Body of pancreas (tissue), 4 donors: ENCODE measurements around the gene VAV2. TPM values are rescaled to one million over a fixed set of nuclear protein-coding genes. Genes with fewer than 3 reads are reported as not detected.

Experiments used
- ATAC-seq: fragments of 150-250 bp; one replicate; pipeline ENCODE4 v1.9.1; 2016
- DNase-seq, 4 donors: peaks; one replicate each; pipeline ENCODE4 v3.0.0-alpha.2; 2019
- H3K27ac ChIP-seq, 4 donors: fragments of 200-600 bp; sonication (generic); 1 replicate in 3 of 4; 2 replicates in 1 of 4; pipeline versions ENCODE4 v1.5.1 to v1.6.1; 2016 to 2019; ENCODE audit warnings: mild to moderate bottlenecking in 1 of 4, mixed read lengths in 1 of 4, moderate library complexity in 1 of 4
- H3K27me3 ChIP-seq, 2 donors: fragments of 200-600 bp; sonication (generic); one replicate each; pipeline ENCODE4 v1.6.0; 2016; ENCODE audit warnings: mild to moderate bottlenecking in 1 of 2
- H3K36me3 ChIP-seq, 2 donors: fragments of 200-600 bp; sonication (generic); replicated peaks in 1 of 2; 2 replicates each; pipeline ENCODE4 v1.5.1; 2016; ENCODE audit warnings: low read depth in 2 of 2; ENCODE audit not compliant: insufficient read depth in 1 of 2
- H3K4me1 ChIP-seq: fragments of 200-600 bp; sonication (generic); one replicate; pipeline ENCODE4 v1.6.0; 2016
- H3K4me3 ChIP-seq, 2 donors: fragments of 200-600 bp; sonication (generic); 1 replicate in 1 of 2; 2 replicates in 1 of 2; pipeline ENCODE4 v1.5.1; 2016 to 2019
- H3K9me3 ChIP-seq, 3 donors: fragments of 200-600 bp; sonication (generic); 1 replicate in 2 of 3; 2 replicates in 1 of 3; pipeline ENCODE4 v1.5.1; 2016
- POLR2A ChIP-seq, 3 donors: fragments of 450-650 bp; IDR thresholded peaks; one replicate each; pipeline ENCODE4 v1.6.1; 2016; ENCODE audit warnings: antibody characterized with exemption in 3 of 3, mild to moderate bottlenecking in 2 of 3
- WGBS, 2 donors: methylation state at CpG; one replicate each; pipeline ENCODE4 v1.1.5; 2017; 5-methylcytosine and 5-hydroxymethylcytosine counted together
- intact Hi-C: fragments of 100-400 bp; cut with DNase I; formaldehyde crosslinking; loops from one replicate; pipeline ENCODE4 v1.15.1; 2023
- total RNA-seq, 2 donors: library from RNA; depleted of rRNA; stranded (reverse); fragments of >200 nt; gene quantifications; one replicate each; pipeline ENCODE4 v1.1.0, GENCODE V29; 2016
- TF ChIP-seq, protein P1 (sequence below), 7 experiments: fragments of 450-650 bp in 4 of 7; fragments of 200-600 bp in 3 of 7; sonication (generic) in 3 of 7; IDR thresholded peaks; one replicate each; pipeline ENCODE4 v1.5.1; 2016 to 2019; ENCODE audit warnings: antibody characterized with exemption in 7 of 7

The VAV2 gene
- total RNA-seq, 2 donors from 2014 or later, result 31.6 to 32.3 TPM

DNA sequence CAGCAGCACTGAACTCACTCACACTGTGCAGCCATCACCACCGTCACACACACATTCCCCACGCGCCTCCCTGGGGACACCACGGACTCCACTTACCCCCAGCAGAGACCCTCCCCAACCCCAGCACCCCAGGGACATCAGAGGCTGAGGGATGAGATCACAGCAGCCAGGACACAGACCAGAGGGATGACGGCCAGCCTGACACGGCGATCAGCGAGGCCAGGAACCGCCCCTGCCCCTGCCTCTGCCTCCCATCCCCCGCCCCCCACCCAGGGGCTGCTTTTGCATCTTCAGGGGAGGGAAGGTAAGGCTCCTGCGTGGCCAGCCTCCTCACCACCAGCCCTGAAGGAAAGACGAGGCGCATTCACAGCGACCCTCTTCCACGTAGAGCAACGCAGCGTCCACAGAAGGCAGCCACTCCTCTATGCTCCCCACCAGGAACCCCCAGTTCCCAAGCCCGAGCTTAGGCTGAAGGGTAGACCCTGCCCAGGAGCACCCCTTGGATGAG is 104.5 kb downstream of the VAV2 start:
- 83 to 87% methylated on average over 4 to 15 of the region's 18 CpGs for WGBS, 2 donors
- peak overlapping the region in 3 of 4 donors; percentile 25 to 46 (median 35) for H3K27ac ChIP-seq
- intact Hi-C loops, result no loop called here

DNA sequence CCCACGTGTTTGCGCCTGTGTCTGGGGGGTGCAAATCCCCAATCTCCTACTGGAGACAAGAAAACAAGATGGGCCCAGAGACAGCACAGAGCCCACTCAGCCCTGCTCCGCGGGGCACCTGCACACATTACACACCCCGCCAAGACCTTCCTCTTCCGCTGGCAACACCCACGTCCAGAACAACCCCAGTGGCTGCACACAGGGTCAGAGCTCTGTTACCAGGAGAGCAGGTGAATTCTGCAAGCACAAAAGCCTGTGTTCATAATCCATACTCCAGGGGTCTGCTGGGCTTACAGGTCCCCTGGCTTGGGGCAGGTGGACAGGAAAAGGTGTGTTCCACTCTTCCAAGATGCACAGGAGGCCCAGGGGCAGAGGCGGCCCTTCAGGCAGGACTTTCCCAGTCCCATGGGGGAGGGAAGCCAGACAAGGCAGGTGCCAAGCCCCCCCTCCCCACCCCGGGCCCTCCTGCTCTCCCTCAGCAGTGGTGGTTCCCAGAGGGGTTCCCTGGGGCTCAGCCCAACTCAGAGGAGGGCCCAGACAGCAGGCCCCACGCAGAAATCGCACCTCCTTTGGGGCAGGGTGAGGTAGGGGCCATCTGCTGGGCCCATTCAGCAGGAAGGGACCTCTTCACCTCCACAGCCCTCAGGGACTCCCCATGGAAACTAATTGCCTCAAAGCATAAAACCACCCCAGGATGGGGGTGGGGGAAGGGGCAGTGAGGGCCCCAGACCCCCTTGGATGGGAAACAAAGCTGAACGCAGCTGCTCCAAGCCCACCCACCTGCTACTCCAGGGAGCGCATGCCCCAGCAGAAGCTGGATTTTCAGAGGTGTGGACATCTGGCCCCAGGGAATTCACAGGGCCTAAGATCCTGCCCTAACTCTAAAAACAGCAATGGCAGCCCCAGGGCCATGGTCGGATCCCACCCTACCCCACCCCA is 105.3 kb downstream of the VAV2 start:
- H3K4me1 ChIP-seq, result peaks cover 35% of the 10 kb centered on the region
- intact Hi-C loops, result no loop called here
- H3K9me3 ChIP-seq, result no peaks in the 10 kb centered on the region
- DNase-seq, result no peak
- H3K4me3 ChIP-seq, result no peak overlapping the region
- no peak for TF ChIP-seq POLR2A (IDR thresholded peaks at IDR 0.05)
- TF ChIP-seq, protein P1, sequence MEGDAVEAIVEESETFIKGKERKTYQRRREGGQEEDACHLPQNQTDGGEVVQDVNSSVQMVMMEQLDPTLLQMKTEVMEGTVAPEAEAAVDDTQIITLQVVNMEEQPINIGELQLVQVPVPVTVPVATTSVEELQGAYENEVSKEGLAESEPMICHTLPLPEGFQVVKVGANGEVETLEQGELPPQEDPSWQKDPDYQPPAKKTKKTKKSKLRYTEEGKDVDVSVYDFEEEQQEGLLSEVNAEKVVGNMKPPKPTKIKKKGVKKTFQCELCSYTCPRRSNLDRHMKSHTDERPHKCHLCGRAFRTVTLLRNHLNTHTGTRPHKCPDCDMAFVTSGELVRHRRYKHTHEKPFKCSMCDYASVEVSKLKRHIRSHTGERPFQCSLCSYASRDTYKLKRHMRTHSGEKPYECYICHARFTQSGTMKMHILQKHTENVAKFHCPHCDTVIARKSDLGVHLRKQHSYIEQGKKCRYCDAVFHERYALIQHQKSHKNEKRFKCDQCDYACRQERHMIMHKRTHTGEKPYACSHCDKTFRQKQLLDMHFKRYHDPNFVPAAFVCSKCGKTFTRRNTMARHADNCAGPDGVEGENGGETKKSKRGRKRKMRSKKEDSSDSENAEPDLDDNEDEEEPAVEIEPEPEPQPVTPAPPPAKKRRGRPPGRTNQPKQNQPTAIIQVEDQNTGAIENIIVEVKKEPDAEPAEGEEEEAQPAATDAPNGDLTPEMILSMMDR (IDR thresholded peaks at IDR 0.05), result no peak
- H3K27ac ChIP-seq, result peak overlapping the region in 1 of 4 donors; percentile 25
- H3K36me3 ChIP-seq, result no peaks in the 10 kb centered on the region
- no peak for ATAC-seq
- no peaks in the 10 kb centered on the region for H3K27me3 ChIP-seq
- WGBS, 2 donors, result 79 to 87% methylated on average over 11 to 13 of the region's 14 CpGs

More for the DNA sequence above, 104.5 kb downstream of the VAV2 start:
- ATAC-seq (no peak), DNase-seq (no peak)
- peaks cover 33% of the 10 kb centered on the region for H3K4me1 ChIP-seq
- no peaks in the 10 kb centered on the region for H3K9me3 ChIP-seq
- no peaks in the 10 kb centered on the region for H3K27me3 ChIP-seq
- H3K36me3 ChIP-seq, result no peaks in the 10 kb centered on the region
- H3K4me3 ChIP-seq, result no peak overlapping the region
- TF ChIP-seq POLR2A (IDR thresholded peaks at IDR 0.05), result no peak
- TF ChIP-seq, protein P1 (IDR thresholded peaks at IDR 0.05), result no peak

- TF ChIP-seq, protein P1 (IDR thresholded peaks at IDR 0.05), result no peak
- TF ChIP-seq POLR2A (IDR thresholded peaks at IDR 0.05), result no peak
- no peak for ATAC-seq
- Histone ChIP-seq H3K4me1 (peaks cover 51% of the 10 kb centered on the region), H3K4me3 (no peak overlapping the region), H3K9me3 (no peaks in the 10 kb centered on the region), H3K27me3 (no peaks in the 10 kb centered on the region), H3K36me3 (no peaks in the 10 kb centered on the region), H3K27ac (no peak overlapping the region)
- 79 to 87% methylated on average over 11 to 19 of the region's 19 CpGs for WGBS, 2 donors
- intact Hi-C loops, result no loop called here
- DNase-seq, result no peak
These were observed 107.0 kb downstream of the VAV2 start for GRCh38 chr9:133884907-133885744.

DNA sequence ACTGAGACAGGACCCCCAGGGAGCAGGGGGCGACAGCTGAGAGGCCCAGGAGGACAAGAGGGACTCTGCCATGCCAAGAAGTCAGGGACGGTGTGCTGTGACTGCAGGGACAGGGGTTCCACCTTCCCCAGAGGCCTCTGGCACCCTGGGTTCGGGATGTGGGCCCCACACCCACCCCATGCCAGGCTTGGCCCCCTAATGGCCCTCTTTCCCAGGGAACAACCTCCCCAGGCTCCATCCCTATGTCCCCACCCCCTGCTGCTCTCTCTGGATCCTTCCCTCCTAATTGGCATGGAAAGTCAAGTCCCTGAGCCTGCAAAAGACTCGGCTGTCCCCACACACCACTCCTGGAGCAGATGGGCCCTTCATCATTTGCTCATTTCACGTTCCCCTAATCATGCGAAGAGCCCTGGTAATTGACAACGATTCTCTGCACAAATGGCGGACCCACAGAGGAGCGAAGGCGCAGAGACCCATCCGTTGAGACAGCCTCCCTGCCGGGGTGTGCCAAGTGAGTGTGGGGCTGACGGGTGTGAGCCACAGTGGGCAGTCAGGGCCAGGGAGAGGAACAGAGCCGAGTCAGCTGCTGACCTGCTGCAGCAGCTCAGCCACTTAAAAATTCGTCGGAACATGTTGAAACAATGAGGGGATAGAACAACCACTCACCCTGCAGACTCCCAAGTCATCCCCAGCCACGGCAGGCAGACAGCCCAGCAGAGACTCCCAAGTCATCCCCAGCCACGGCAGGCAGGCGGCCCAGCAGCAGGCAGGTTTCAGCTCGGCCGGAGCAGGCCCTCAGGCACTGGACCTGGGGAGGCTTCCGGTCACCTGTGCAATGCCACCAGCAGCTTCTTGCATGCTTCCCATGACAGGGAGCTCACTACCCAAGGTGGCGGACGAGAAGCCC is 109.0 kb downstream of the VAV2 start:
- WGBS, 2 donors, result 87 to 94% methylated on average over 13 to 24 of the region's 24 CpGs
- Histone ChIP-seq H3K27ac (peak overlapping the region; percentile 22 to 80 (median 64)), H3K9me3 (no peaks in the 10 kb centered on the region), H3K36me3 (no peaks in the 10 kb centered on the region), H3K27me3 (no peaks in the 10 kb centered on the region), H3K4me1 (peaks cover 43% of the 10 kb centered on the region), H3K4me3 (no peak overlapping the region)
- intact Hi-C loops, result no loop called here
- DNase-seq, result no peak
- ATAC-seq, result no peak
- TF ChIP-seq, protein P1 (IDR thresholded peaks at IDR 0.05), result no peak
- no peak for TF ChIP-seq POLR2A (IDR thresholded peaks at IDR 0.05)
